HG02798 (cell line): Measurements from ENCODE around the gene AGBL3.

Experiments used
- ATAC-seq: cut with Tn5 transposase; IDR thresholded peaks from one replicate; pipeline ENCODE4 v1.9.1; 2021; ENCODE audit warnings: mild to moderate bottlenecking; ENCODE audit not compliant: unreplicated experiment, poor library complexity

The AGBL3 gene

DNA sequence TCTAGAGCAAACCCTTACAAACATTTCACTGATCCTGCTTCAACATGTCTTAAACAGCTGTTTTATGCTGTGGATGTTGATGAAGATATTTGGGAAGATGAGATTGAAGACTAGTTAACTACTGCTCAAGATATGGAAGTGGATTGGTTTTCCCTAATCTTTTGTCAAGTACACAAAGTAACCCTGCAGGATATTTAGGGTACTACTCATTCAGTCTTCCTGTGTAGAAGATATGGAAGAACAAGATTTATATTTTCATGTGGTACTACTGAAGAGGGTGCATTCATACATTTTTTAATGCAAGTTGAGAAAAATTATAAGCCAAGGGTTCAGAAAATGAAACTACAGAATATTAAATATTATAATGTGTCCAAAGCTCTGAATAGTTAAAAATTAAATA is 143.3 kb downstream of the AGBL3 start:
- no peak for ATAC-seq

DNA sequence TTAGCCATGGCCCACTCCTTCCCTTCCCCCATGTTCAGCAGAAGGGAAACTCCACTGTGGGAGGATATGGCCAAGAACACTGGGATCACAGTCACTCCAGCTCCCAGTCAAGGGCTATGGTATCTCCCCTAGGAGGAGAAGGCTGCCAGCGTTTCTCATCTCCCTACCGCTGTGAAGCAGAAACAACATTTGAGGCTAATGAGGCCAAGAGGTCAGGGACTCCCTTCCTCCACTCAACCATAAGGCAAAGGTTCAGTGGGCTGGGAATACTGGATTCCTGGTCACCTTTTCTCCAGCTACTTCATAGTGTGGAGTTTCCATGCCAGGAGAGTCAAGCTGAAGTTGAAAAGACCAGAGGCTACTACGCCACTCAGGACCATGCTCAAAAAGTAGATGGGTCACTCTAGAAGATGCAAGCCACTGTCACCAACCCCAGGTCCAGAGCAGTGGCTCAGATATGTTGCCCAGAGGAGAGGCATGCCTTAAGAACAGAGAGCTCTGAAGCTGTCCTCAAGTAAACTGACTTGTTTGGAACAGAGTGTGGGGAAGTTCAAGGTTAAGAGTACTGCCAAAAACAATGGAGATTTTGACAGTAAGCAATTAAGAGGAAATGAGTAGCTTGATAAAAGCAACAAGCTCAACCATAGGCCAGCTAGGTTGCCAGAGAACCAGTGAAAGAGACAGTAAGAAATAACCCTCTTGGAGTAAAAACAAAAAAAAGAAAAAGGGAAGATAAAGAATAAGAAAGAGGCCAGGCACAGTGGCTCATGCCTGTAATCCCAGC is 157.8 kb downstream of the AGBL3 start:
- no peak for ATAC-seq

DNA sequence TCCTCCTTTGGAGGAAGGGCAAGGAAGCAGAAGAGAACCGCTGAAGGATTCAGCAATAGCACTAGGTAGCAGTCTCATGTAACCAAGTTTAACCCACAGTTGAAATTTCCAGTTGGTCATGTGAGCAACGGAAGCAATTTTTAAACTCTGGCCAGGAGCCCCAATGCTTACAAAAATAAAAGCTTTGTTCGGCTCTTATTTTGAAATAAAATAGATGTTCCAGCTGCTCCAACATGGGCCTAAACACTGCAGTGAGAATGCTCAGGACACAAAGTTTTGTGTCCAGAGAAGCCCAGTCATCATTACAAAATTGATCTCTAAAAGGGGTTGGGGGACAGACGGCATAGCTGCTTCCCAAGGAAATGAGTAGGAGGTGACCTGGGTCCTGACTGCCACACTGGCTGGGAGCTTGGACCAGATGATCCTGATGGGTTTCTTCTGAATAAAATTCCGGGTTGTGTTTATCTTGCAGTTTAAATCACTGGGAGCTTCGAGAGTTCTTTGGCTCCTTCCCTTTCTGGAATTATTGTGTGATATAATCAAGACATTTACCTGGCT is 161.1 kb downstream of the AGBL3 start:
- ATAC-seq: peak; percentile 16

DNA sequence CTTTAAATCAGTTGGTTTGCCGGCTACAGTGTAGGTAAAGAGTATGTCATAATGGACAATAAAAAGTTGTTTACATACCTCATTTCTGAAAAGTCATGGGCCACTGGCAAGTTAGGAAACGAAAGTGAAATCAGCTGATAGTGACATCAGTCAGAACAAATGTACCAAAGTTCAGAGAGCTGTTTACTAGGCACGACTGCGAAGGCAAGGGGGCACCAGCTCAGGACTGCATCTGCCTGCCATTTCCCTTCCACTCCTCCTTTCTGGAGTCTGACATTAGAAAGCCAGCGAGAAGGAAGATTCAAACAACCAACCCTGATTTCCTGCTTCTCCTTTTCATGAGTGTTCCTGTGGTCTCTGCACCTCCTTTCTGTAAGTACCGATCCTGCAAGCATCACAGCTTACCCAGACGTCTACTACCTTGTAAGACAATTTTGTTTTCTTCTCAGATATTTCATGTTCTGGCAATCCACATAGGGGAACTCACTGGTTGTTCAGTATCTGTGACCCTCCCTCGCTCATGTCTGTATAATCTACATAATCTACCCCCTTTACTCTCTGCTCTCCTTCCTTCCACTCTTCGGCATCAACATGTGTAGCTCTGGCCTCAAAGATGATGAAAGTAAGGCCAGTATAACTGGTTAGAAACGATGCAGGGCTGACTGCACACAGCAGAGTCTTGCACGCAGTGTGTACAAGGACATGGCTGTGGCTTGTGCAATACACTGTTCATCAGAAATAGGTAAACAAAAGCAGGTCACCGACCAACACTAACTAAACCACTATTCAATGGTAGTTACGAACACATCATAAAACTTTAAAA is 161.8 kb downstream of the AGBL3 start, which contains the start of gene TMEM140:
TMEM140 (plus strand) TSS at position 174 of the 823 bp plus-strand sequence. CDS start 16,370 bp downstream, outside the sequence.
- peak; percentile 81 for ATAC-seq

DNA sequence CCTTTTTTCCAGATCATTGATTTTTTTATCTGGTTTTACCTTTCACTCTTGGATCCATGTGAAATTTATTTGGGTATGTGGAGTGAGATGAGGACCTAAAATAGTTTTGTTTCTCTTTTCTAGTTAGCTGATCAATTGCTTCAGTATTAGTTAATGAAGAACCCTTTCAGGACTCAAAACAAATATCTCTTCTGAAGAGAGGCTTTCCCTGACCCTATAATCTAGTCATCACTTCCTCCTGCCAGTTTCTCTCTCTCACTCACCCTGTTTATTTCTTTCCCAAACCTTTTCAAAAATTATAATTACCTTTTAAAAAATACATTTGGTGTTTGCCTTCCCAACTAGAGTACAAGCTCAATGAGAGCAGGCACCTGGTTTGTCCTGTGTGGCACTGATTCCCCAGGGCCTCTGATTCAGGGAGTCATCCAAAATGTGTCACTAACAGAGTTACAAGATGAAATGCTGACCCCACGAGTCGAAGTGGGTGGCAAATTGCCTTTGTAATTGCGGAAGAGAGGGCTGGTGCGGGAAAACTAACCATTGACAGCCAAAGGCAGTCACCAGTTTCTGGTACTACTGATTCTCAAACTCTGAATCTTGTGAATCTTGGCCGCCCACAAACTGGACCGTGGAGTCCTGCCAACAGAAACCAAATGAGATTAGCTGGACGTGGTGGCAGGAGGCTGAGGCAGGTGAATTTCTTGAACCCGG is 163.9 kb downstream of the AGBL3 start:
- no peak for ATAC-seq

DNA sequence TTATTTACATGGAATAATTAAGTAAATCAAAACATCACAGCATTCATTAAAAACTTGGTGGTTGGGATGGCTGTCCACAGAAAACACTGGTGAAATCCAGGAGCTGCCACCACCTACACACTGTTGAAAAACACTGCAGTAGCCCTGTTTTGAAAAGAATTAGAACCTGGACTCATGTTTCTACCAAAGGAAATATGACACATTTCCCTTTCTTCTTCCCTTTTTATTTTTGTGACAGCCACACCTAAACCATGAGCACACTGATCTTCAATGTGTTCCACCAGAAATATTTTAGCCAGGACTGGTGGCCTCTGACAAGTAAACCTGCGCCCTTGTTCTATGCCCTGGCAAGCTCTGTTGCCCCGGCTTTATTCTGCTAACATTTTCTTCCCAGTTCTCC is 164.8 kb downstream of the AGBL3 start:
- no peak for ATAC-seq

DNA sequence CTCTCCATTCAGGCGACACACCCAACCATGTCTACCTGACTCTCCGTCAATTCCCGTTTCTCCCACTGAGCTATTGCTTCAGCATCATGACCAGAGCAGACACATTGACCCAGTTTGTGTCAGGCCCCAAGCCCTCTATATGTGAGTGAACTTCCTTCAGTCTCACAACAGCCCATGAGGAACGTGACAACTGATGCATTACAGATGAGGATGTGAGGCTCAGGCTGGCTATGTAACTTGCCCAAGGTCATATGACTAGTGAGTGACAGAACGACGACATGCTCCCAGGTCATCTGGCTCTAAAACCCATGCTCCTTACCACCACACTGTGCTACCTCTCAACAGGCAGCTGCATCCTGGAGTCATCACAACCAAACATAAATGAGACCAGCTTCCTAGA is 165.2 kb downstream of the AGBL3 start:
- no peak for ATAC-seq

DNA sequence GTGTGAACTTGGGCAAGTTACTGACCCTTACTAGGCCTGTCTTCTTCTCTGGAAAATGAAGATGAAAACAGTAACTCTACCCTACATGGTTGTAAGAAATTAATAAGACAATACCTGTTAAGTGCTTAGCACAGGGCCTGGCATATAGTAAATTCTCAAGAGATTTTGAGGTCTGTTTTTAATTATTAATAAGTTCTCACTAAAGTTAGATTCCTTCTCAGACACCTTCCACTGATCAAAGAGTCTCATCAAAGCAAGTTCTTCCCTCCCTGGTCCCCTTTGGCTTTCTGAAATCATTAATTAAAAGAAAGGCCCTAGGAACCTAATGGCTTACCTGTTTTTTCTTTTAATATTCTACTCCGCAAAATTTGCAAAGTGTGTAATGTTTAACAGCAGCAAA is 166.1 kb downstream of the AGBL3 start:
- ATAC-seq: no peak

DNA sequence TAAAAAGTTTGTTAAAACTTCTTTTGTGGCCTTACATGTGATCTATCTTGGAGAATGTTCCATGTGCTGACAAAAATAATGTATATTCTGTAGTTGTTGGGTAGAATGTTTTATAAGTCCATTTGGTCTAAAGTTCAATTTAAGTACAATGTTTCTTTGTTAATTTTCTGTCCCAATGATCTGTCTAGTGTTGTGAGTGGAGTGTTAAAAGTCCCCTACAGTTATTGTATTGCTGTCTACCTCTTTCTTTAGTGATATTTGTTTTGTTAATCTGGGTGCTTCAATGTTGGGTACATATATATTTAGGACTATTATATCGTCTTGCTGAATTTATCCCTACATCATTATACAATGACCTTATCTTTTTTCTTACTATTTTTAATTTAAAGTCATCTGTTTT is 168.4 kb downstream of the AGBL3 start:
- ATAC-seq: no peak

DNA sequence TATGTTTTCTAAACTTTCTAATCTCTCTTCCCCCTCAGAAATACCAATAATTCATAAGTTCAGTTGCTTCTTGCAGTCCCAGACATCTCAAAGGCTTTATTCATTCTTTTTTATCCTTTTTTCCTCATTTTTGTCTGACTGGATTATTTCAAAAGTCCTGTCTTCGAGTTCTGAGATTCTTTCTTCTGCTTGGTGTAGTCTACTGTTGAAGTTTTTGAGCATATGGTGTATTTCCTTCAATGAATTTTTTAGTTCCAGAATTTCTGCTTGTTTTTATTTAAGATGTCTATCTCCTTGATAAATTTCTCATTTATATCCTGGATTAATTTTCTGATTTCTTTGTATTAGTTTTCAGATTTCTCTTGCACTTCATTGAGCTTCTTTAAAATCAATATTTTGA is 170.0 kb downstream of the AGBL3 start:
- no peak for ATAC-seq

DNA sequence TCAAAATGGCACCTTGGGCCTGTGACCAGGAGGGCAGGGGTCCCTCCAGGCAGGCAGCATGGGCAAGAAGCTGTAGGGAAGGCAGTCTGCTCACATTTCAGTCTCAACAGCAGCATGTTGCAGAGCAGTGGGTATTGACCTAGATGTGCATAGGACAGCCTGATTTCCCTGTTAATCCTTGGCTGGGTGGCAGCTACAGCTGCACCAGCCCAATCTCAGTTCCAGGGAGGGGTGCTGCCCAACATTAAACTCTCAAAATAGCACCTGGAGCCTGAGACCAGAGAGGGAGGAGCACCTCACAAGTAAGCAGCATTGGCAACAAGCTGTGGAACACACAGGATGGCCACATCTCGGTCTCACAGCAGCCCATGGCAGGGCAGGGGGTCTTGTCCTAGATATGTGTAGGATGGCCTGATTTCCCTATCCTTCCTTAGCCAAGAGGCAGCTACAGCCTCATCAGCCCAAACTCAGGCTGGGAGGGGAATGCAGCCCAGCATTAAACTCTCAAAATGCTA is 171.9 kb downstream of the AGBL3 start:
- ATAC-seq: no peak

DNA sequence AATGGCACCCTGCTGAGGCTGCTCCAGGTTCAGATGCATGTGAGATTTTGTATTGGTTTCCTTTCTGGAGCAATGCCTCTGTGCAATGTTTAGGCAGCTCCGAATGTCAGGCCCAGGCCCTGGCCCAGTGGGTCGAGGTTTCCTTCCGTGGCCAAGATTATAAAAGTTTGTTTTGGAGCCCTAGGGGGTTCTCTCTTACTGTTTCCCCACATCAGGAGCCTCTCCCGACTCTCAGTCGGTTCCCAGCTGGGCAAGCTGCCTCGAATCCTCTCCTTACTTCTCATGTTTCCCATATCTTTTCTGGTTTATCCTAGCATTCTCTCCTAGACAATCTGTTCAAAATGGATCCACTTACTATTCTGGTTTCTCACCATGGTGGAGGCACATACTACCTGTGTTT is 172.6 kb downstream of the AGBL3 start:
- no peak for ATAC-seq

DNA sequence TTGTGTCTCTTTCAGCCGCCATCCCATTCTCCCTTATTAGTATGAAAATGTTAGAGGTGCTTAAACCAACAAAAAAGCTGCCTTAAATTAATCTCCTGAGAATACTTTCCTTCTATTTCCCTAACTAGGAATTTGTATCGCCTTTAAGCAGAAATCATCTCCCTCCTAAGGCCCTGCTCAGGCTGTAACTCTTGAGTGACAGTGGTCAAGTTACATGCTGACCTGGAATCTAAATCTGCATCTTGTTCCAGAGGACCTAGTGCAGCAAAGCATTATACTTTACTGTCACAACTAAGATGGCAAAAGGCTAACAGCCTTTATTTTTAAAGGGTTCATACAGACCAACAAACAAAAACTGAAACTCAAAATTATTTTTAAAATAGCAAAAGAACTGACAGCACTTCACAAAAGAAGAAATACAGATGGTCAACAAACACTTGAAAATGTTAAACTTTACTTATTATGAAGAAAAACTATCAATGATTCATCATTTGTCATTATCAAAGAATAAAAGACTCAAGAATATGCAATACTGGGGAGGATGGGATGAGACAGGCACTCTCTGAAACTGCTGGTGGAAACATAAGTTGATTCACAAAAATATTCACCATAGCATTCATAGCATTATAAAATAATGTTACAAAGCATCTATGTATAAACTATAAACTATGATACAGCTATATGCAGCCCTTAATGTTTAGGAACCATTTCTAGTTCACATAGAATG is 173.2 kb downstream of the AGBL3 start:
- peak; percentile 1 for ATAC-seq

DNA sequence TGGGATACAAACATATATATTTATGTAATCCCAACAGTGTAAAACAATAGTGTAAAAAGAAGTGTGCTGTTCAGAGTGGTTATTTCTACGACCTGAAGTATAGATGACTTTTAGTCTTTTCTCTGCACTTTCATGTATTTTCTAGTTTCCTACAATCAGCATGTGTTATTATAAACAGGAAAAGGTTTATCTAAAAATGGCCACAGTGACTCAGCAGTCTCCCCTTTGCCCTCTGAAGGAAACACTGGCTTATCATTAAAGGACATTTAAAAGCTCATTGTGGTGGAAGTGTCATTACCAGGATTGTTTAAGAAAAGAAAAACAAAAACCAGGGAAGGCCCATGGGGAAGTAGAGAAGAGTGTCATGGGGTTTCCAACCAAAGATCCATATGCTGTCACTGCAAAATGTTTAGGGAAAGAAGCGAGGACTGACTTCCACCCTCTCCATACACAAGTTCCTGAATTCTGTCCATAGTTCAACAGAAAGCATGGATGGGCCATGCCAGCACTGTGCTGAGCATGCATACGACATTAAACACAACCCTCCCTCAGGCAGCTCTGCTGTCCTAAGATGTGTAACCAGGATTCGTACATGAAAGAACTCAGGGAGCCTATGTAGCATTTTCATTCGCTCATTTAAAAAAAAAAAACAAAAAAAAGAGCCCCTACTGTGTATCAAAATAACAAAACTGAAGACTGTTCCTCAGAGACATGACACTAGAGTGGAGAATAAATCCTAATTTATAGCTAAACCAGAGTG is 174.0 kb downstream of the AGBL3 start:
- peak; percentile 43 for ATAC-seq

DNA sequence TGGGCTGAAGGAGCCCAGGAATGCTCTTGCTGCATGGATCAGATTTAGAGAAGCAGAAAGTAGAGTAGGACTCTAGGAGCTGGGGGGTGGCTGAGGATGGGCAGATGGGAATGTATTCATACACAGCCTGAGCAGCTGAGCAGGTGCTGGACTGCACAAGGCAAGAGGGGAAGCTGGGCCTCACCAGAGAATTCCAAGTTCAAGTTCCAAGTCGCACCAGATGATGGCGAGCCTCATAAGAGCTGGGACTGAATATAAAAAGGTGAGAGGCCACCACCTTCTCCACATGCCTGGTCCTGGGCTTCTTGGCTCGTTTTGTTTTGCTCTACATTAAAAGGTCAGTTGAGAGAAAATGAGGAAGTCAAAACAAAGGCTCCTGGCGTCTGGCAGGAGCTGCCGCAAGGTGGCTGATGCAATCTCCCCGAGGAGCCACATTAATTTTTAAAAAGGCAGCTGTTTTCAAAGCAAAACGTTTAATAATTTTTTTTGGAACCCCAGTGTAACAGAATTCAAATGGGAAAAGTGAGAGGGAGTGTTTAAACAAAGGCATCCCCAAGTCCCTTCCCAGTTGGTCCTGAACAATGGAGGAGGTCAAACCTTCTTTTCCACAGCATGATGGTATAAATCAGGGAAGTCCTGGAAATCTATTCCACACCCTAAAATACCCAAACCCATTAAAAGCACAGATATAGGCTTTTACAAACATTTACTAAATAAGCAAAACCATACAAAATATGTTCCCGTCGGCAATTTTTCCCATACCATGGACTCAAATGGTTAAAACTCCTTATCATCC is 174.7 kb downstream of the AGBL3 start:
- no peak for ATAC-seq

DNA sequence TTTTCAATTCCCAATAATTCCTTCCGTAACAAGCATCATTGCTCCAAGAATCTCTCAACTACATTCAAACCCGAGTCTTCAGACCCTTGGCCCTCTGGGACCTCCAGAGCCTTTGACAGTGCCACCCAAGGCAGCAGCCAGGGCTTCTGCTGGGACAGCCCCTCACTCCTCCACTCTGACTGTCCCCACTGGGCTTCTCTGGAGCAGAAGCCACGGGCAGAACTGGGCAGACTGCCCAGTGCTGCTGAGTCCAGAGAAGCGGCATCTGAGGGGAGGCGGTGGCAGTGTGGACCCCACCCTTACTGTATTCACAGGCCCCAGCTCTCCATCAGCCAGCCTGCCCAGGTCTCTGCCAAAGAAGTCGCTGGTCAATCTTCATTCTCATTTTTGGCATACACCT is 175.4 kb downstream of the AGBL3 start:
- ATAC-seq: no peak

DNA sequence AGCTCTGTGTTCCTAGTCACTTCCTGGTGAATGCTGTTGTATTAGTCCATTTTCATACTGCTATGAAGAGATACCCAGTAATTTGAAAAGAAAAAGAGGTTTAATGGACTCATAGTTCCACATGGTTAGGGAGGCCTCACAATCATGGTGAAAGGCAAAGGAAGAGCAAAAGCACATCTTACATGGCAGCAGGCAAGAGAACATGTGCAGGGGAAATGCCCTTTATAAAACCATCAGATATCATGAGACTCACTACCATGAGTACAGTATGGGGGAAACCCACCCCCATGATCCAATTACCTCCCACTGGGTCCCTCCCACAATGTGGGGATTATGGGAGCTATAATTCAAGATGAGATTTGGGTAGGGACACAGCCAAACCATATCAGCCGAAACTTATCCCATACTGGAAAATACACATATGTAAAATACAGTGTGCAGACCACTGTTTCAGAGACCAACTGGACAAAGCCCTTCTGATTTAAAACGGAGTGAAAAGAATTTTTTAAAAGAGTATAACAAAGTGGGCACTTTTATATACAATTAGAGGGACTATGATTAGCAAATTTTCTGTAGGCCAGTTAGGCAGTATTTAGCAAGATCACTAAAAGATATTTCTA is 176.2 kb downstream of the AGBL3 start:
- no peak for ATAC-seq
